K562 (cell line): ENCODE results near the gene HOXA5. TPM values are rescaled to one million over a fixed set of nuclear protein-coding genes. Genes with fewer than 3 reads are reported as not detected.

ENCODE experiments used
- ATAC-seq: fragments of 200-7000 bp; cut with Tn5 transposase; 3 replicates; pipeline ENCODE4 v1.9.1; 2020; ENCODE audit warnings: moderate library complexity
- BruUV-seq: library from RNA; stranded (reverse); fragments of 400-500 nt; replicated peaks from 2 replicates; lab custom pipeline; 2021; lab: Mats Ljungman, UMichigan
- CTCF ChIA-PET: fragments of 300-600 bp; formaldehyde crosslinking; extraction: SDS; loops from one replicate; lab custom pipeline; 2021; ENCODE audit warnings: low intra/inter-chr PET ratio; lab: Yijun Ruan, JAX
- POLR2A ChIA-PET: fragments of 300-600, 350-650 bp; sonication (Branson Sonifier 250); formaldehyde crosslinking; extraction: SDS; loops from one replicate; lab custom pipeline; 2021; ENCODE audit warnings: antibody characterized with exemption, inconsistent platforms; lab: Yijun Ruan, JAX
- DNase-seq, 4 experiments: peaks; one replicate each; pipeline versions ENCODE4 v3.0.0 to v3.0.0-alpha.2; 2011 to 2018; ENCODE audit warnings: low spot score in 3 of 4, mixed read lengths in 3 of 4; ENCODE audit errors: extremely low read depth in 1 of 4
- FAIRE-seq: peaks from 2 replicates; lab custom pipeline; 2011; peaks lifted over from hg19 to GRCh38; lab: Jason Lieb, UNC
- H2AFZ ChIP-seq: 2 replicates; pipeline ENCODE4 v1.6.0; 2011; ENCODE audit warnings: low read depth, low read length, control low read depth, inconsistent platforms
- H3K27ac ChIP-seq: fragments of 200-600 bp; 3 replicates; pipeline ENCODE4 v1.8.0; 2011; ENCODE audit warnings: low read depth, mild to moderate bottlenecking, control low read depth, inconsistent platforms, low read length, moderate library complexity, mixed read lengths; ENCODE audit errors: extremely low read depth
- H3K27me3 ChIP-seq, 2 experiments: fragments of 300-600 bp in 1 of 2; 2 replicates in 1 of 2; 3 replicates in 1 of 2; pipeline versions ENCODE4 v1.6.0 to v1.8.0; 2011; ENCODE audit warnings: inconsistent platforms in 2 of 2, low read length in 2 of 2, mild to moderate bottlenecking in 1 of 2, mixed read lengths in 1 of 2, moderate library complexity in 1 of 2; ENCODE audit not compliant: control insufficient read depth in 2 of 2, insufficient read depth in 2 of 2
- H3K36me3 ChIP-seq: fragments of 300-600 bp; 3 replicates; pipeline ENCODE4 v1.8.0; 2011; ENCODE audit warnings: mild to moderate bottlenecking, low read length, inconsistent platforms; ENCODE audit not compliant: control insufficient read depth, insufficient read depth
- H3K4me1 ChIP-seq, 2 experiments: fragments of 200-600 bp in 1 of 2; replicated peaks in 1 of 2; 2 replicates in 1 of 2; 3 replicates in 1 of 2; pipeline versions ENCODE4 v1.5.1 to v1.8.0; 2011; ENCODE audit warnings: inconsistent platforms in 2 of 2, low read length in 2 of 2, mild to moderate bottlenecking in 1 of 2, mixed read lengths in 1 of 2, moderate library complexity in 1 of 2; ENCODE audit not compliant: control insufficient read depth in 2 of 2, insufficient read depth in 2 of 2
- H3K4me2 ChIP-seq: 2 replicates; pipeline ENCODE4 v1.6.1; 2011; ENCODE audit warnings: low read length, control low read depth, inconsistent platforms, mixed read lengths; ENCODE audit not compliant: insufficient read depth
- H3K4me3 ChIP-seq: fragments of 200-600 bp; sonication (generic), shearing (Covaris generic); 2 replicates; pipeline ENCODE4 v1.5.1; 2016; ENCODE audit warnings: control low read depth, inconsistent platforms
- H3K79me2 ChIP-seq: fragments of 200-600 bp; 3 replicates; pipeline ENCODE4 v1.8.0; 2011; ENCODE audit warnings: low read length, inconsistent platforms; ENCODE audit not compliant: control insufficient read depth, insufficient read depth
- H3K9ac ChIP-seq, 2 experiments: 2 replicates each; pipeline versions ENCODE4 v1.6.0 to v1.6.1; 2011; ENCODE audit warnings: low read depth in 2 of 2, low read length in 2 of 2, control low read depth in 1 of 2, inconsistent platforms in 1 of 2, mild to moderate bottlenecking in 1 of 2, mixed read lengths in 1 of 2; ENCODE audit not compliant: insufficient read depth in 1 of 2
- H3K9me1 ChIP-seq: one replicate; pipeline ENCODE4 v1.6.0; 2011; ENCODE audit warnings: inconsistent platforms, mild to moderate bottlenecking, low read length, moderate library complexity; ENCODE audit not compliant: control insufficient read depth, insufficient read depth
- H3K9me3 ChIP-seq: replicated peaks from 2 replicates; pipeline ENCODE4 v1.5.1; 2011; ENCODE audit warnings: low read depth, low read length, inconsistent platforms; ENCODE audit not compliant: control insufficient read depth, insufficient read depth
- H4K20me1 ChIP-seq: replicated peaks from 2 replicates; pipeline ENCODE4 v1.6.1; 2011; ENCODE audit warnings: low read length, inconsistent platforms, mixed read lengths; ENCODE audit not compliant: control insufficient read depth, insufficient read depth
- ARID3B ChIP-seq: fragments of 250-450 bp; sonication (Bioruptor Pico); IDR thresholded peaks from 2 replicates; pipeline ENCODE4 v1.4.0; 2020; ENCODE audit warnings: borderline replicate concordance
- BDP1 ChIP-seq: IDR thresholded peaks from 3 replicates; pipeline ENCODE4 v1.6.1; 2011; ENCODE audit not compliant: insufficient read length, insufficient read depth
- BHLHE40 ChIP-seq: IDR thresholded peaks from 2 replicates; pipeline ENCODE4 v1.6.1; 2011; ENCODE audit warnings: low read length, improper control_type of control experiment
- ELF2 ChIP-seq: fragments of 250-450 bp; sonication (Bioruptor Pico); IDR thresholded peaks from 2 replicates; pipeline ENCODE4 v1.5.0; 2021; ENCODE audit warnings: mild to moderate bottlenecking
- ELK3 ChIP-seq: fragments of 450-650 bp; formaldehyde crosslinking; IDR thresholded peaks from 2 replicates; pipeline ENCODE4 v1.4.0; 2020; ENCODE audit warnings: mild to moderate bottlenecking
- KHSRP ChIP-seq: fragments of 450-650 bp; IDR thresholded peaks from 2 replicates; pipeline ENCODE4 v1.6.1; 2017
- NELFE ChIP-seq: IDR thresholded peaks from 2 replicates; pipeline ENCODE4 v1.6.1; 2011; ENCODE audit warnings: mild to moderate bottlenecking; ENCODE audit not compliant: insufficient read depth, insufficient read length
- NR4A1 ChIP-seq, 2 experiments: fragments of 250-450 bp in 1 of 2; fragments of 450-650 bp in 1 of 2; sonication (Bioruptor Pico) in 1 of 2; IDR thresholded peaks; 2 replicates each; pipeline versions ENCODE4 v1.4.0 to v1.6.1; 2016 to 2020; ENCODE audit warnings: mild to moderate bottlenecking in 2 of 2, missing compliant biosample characterization in 1 of 2, missing genetic modification characterization in 1 of 2, moderate library complexity in 1 of 2
- PHTF2 ChIP-seq: fragments of 250-450 bp; sonication (Bioruptor Pico); IDR thresholded peaks from 2 replicates; pipeline ENCODE4 v1.5.0; 2021; ENCODE audit warnings: mild to moderate bottlenecking
- POLR2G ChIP-seq: fragments of 200-400 bp; formaldehyde crosslinking; IDR thresholded peaks from 2 replicates; pipeline ENCODE4 v1.6.1; 2017; ENCODE audit warnings: low read depth, mild to moderate bottlenecking, antibody characterized with exemption, low read length, moderate library complexity
- RBM15 ChIP-seq: fragments of 200-400 bp; formaldehyde crosslinking; IDR thresholded peaks from 2 replicates; pipeline ENCODE4 v1.6.1; 2018; ENCODE audit warnings: mild to moderate bottlenecking, low read length, moderate library complexity; ENCODE audit not compliant: insufficient read depth
- RBM17 ChIP-seq: fragments of 200-400 bp; formaldehyde crosslinking; IDR thresholded peaks from 2 replicates; pipeline ENCODE4 v1.6.1; 2017; ENCODE audit warnings: low read depth, mild to moderate bottlenecking, low read length, borderline replicate concordance
- RNF2 ChIP-seq: sonication (generic); IDR thresholded peaks from 2 replicates; pipeline ENCODE4 v1.6.1; 2016
- SMC3 ChIP-seq: conservative IDR thresholded peaks from 2 replicates; pipeline ENCODE4 v1.6.1; 2011; ENCODE audit warnings: low read depth, low read length, improper control_type of control experiment; ENCODE audit not compliant: insufficient read depth
- SRSF9 ChIP-seq: fragments of 200-400 bp; formaldehyde crosslinking; IDR thresholded peaks from 2 replicates; pipeline ENCODE4 v1.6.1; 2017; ENCODE audit warnings: low read depth, low read length, borderline replicate concordance
- TAF1 ChIP-seq: IDR thresholded peaks from 2 replicates; pipeline ENCODE4 v1.6.1; 2011; ENCODE audit warnings: mild to moderate bottlenecking, low read length, moderate library complexity; ENCODE audit not compliant: insufficient read depth, control insufficient read depth, severe bottlenecking; ENCODE audit errors: extremely low read depth
- ZNF174 ChIP-seq: fragments of 250-450 bp; sonication (Bioruptor Pico); IDR thresholded peaks from 2 replicates; pipeline ENCODE4 v1.4.0; 2020; ENCODE audit warnings: mild to moderate bottlenecking
- ZNF583 ChIP-seq: fragments of 250-450 bp; sonication (Bioruptor Pico); IDR thresholded peaks from 2 replicates; pipeline ENCODE4 v1.4.0; 2020
- WGBS: fragments of 100-300 bp; shearing (Covaris generic); methylation state at CpG from one replicate; pipeline ENCODE4 v1.1.6; 2016; ENCODE audit warnings: low coverage, mixed read lengths; ENCODE audit not compliant: insufficient coverage; ENCODE audit errors: missing lambda C conversion rate; 5-methylcytosine and 5-hydroxymethylcytosine counted together
- in situ Hi-C: fragments of 300-500 bp; cut with MboI; formaldehyde crosslinking; loops from 4 replicates; pipeline ENCODE4 v1.15.0; 2018; ENCODE audit warnings: inconsistent platforms, mixed read lengths
- intact Hi-C: fragments of 100-400 bp; cut with micrococcal nuclease; formaldehyde crosslinking; loops from 2 replicates; pipeline ENCODE4 v1.14.2; 2022
- polyA plus RNA-seq, 8 experiments: library from polyadenylated mRNA; depleted of rRNA in 4 of 8; stranded (reverse) in 5 of 8; unstranded in 3 of 8; fragments of >200 nt; fragmentation: Nextera tagmentation in 2 of 8; fragmentation: Illumina TruSeq in 1 of 8; extraction: Ambion mirVana in 2 of 8; extraction: Trizol in 1 of 8; gene quantifications; 2 replicates each; pipeline versions ENCODE4 v1.2.1 to v1.2.3, GENCODE V29; 2011 to 2014; ENCODE audit warnings: inconsistent platforms in 1 of 8, missing spikeins in 1 of 8
- total RNA-seq, 7 experiments: library from RNA; depleted of rRNA in 6 of 7; stranded (reverse); fragments of >200 nt in 6 of 7; fragmentation: Illumina TruSeq in 2 of 7; extraction: Trizol in 2 of 7; gene quantifications; 2 replicates each; pipeline versions ENCODE4 v1.2.1 to v1.2.3, GENCODE V29; 2011 to 2021; ENCODE audit warnings: low replicate concordance in 1 of 7

The HOXA5 gene
- total and polyA plus RNA-seq, 9 of the 15 experiments (the other 6 are each of a cell fraction or from before 2014, with no cell fraction given): 0.13 TPM; not detected in 8

- no peak overlapping the region for H3K9ac ChIP-seq
These were observed 35.5 kb upstream of the HOXA5 start for GRCh38 chr7:27179030-27179429.

More at GRCh38 chr7:27179030-27179429, 35.5 kb upstream of the HOXA5 start:
- Histone ChIP-seq H3K4me2 (no peak overlapping the region), H3K27me3 (peaks cover 39 to 79% of the 10 kb centered on the region in 2 experiments), H3K79me2 (no peaks in the 10 kb centered on the region), H3K36me3 (no peaks in the 10 kb centered on the region), H3K4me3 (no peak overlapping the region), H3K9me3 (no peaks in the 10 kb centered on the region; the same call in 1 of the 2 replicates), H3K27ac (no peak overlapping the region), H2AFZ (no peak overlapping the region), H4K20me1 (no peaks in the 10 kb centered on the region), H3K4me1 (peaks cover 0 to 12% of the 10 kb centered on the region in 2 experiments; a peak in 1 of 5 replicates), H3K9me1 (no peaks in the 10 kb centered on the region)
- 15% methylated on average over 9 of the region's 14 CpGs for WGBS
- CTCF ChIA-PET: interaction anchor here (0.7 kb wide), 1 partner anchor 812 kb away, joined by 6 read pairs; no protein-coding TSS in a partner anchor
- no peak for TF ChIP-seq KHSRP
- no peak for TF ChIP-seq ARID3B (CRISPR knock-in tag)
- TF ChIP-seq BDP1: no peak
- TF ChIP-seq RBM17: no peak
- no peak for TF ChIP-seq NELFE
- TF ChIP-seq SRSF9: no peak
- no peak for TF ChIP-seq RBM15
- no peak for TF ChIP-seq ZNF583
- no peak for TF ChIP-seq TAF1
- TF ChIP-seq ELK3: no peak
- no peak for TF ChIP-seq NR4A1 (CRISPR knock-in tag; IDR thresholded peaks at IDR 0.05)
- TF ChIP-seq NR4A1 (tag; IDR thresholded peaks at IDR 0.05): no peak
- no peak for TF ChIP-seq PHTF2
- TF ChIP-seq SMC3: no peak
- TF ChIP-seq RNF2: no peak
- no peak for TF ChIP-seq ZNF174
- no peak for TF ChIP-seq BHLHE40
- TF ChIP-seq ELF2 (CRISPR knock-in tag): no peak
- TF ChIP-seq POLR2G: no peak
- FAIRE-seq (no peak), ATAC-seq (no peak), DNase-seq (no peak)
- intact Hi-C loops (no loop called here), in situ Hi-C loops (no loop called here)
- POLR2A ChIA-PET: interaction anchor here (0.6 kb wide), 1 partner anchor 16 kb away, joined by 3 read pairs; no protein-coding TSS in a partner anchor
- no TSS peak for BruUV-seq
